Panc1 (cell line): ENCODE data around the gene CCDC54.

Experiments used
- POLR2AphosphoS5 ChIP-seq: IDR thresholded peaks from 2 replicates; pipeline ENCODE4 v1.6.1; 2012; ENCODE audit warnings: mild to moderate bottlenecking, low read depth, low read length, moderate library complexity
- TCF7L2 ChIP-seq: IDR thresholded peaks from 2 replicates; pipeline ENCODE4 v1.6.1; 2011; ENCODE audit warnings: mild to moderate bottlenecking, low read depth, low read length, inconsistent platforms
- TF ChIP-seq, protein P1 (sequence below): fragments of 450-650 bp; IDR thresholded peaks from 2 replicates; pipeline ENCODE4 v1.5.1; 2017; ENCODE audit warnings: mild to moderate bottlenecking

DNA sequence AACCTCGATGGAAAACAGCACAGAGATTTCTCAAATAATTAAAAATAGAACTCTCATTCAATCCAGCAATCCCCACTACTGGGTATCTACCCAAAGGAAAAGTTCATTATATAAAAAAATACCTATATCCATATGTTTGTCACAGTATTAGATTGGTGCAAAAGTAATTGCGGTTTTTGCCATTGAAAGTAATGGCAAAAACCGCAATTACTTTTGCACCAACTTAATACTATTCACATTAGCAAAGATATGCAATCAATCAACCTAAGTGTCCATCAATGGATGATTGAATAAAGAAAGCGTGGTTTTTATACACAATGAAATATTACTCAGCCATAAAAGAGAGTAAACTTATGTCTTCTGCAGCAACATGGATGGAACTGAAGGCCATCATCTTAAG is 12.2 kb upstream of the CCDC54 start:
- TF ChIP-seq POLR2AphosphoS5 (no peak), TCF7L2 (no peak)
- TF ChIP-seq, protein P1, sequence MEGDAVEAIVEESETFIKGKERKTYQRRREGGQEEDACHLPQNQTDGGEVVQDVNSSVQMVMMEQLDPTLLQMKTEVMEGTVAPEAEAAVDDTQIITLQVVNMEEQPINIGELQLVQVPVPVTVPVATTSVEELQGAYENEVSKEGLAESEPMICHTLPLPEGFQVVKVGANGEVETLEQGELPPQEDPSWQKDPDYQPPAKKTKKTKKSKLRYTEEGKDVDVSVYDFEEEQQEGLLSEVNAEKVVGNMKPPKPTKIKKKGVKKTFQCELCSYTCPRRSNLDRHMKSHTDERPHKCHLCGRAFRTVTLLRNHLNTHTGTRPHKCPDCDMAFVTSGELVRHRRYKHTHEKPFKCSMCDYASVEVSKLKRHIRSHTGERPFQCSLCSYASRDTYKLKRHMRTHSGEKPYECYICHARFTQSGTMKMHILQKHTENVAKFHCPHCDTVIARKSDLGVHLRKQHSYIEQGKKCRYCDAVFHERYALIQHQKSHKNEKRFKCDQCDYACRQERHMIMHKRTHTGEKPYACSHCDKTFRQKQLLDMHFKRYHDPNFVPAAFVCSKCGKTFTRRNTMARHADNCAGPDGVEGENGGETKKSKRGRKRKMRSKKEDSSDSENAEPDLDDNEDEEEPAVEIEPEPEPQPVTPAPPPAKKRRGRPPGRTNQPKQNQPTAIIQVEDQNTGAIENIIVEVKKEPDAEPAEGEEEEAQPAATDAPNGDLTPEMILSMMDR = no peak
